Activated T-cell treated with anti-CD3 and anti-CD28 coated beads for 4 hours (primary cell): ENCODE measurements around the gene TAS1R2.
"Not testable (repeated sequence)": the region's sequence is repeated elsewhere in the genome, so short reads cannot be mapped to it uniquely, and the experiment has no call there.

Source experiments
- DNase-seq: peaks from one replicate; pipeline ENCODE4 v3.0.0-alpha.2; 2020

The TAS1R2 gene

DNA sequence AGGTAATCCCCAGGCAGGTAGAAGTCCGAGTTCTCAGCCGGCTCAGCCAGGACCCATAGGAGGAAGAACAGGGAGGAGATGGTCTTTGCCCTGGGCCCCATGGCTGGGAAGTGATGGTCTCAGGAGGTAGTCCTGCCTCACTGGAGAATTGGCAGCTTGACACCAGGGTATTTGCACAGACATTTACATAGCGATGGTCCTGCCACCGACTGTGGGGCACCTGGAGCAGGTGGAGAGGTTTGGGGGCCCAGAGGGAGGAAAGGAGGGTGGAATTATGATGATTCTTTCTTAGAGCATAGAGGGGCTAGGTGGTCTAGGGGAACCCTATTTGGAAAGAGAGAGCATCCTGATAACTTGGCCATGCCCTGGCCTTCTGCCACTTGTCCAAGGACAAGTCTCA, at the start of gene TAS1R2:
TAS1R2 (minus strand) TSS at position 101 of the 400 bp plus-strand sequence; CDS start at position 101, 0 bp downstream.
- no peak for DNase-seq

DNA sequence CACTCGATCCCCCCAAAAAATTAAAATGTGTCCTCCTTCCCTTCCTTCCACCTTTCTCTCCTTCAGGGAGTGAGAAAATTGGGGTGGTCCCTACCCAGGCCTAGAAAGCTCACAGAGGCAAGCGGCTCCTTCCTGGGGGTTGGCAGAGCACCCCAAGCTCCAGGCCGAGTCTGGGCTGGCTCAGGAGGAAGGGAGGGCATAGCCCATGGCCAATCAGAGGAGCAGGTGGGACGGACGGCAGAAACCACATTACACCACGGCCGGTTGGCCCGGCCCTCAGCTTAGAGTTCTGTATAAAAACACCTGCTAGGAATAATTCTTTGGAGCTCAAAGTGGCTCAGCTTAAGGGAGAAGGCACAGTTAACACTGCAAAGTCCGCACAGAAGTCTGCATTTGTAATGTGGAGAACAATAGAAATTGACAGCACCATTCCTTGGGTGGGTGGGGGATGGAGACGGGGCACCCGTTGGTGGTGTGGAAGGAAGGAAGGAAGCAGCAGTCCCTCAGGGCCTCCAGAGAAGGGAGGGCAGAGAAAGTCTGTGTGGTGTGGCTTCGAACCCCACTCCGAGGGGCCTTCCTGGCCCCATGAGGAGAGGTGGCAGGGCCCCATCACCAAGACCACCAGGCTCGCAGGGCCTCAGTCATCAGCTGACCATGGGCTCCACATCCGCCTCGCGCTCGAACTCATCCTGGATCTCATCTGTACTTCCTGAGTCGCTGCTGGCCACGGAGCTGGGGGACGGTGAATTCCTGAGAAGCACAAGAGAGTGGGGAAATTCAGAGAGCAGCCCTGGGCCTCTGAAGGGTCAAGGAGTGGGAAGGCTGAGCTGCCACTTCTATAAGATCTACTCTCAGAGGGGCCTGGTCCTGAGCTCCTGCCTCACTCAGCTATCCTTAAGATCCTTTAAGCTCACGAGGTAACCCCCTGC, 48.7 kb upstream of the TAS1R2 start:
- DNase-seq: no peak

DNA sequence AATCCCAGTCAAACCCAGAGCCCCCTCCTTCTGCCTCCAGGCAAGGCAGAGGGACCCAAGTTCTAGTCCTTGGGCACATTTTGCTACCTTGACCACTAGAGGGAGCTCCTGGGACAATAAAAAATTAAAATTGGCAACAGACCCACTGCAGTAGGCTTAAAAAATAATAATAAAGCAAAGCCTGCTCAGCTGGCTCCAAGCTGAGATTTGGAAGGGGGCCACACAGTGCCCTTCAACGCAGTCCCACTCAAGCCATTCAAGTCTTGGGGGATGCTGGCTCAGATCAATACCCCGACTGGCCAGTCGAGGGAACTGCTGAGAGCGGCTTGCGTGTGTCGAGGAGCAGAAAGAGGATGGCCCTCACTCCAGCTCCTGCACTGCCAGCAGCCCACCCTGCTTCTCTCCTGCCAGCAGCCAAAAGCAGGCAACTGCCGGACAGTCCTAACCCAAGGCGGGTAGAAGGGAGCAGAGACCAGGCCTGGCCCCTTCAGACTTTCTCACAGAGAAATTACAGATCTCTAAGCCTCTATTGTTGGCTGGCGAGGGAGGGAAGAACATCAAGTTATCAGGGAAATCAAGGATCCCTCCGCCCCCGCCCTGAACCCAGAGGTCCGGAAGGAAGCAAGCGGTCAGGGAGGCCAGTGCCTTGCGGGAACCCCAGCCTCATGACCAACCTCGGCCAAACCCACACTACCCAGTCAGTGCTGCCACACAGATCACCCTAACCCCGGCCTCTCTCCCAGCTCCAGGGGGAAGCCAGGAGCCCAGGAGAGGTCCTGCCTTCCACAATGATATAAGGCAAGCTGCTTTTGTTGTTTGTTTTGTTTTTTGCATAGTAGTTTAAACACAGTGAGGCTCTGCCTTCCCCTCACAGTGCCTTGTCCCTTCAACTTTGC, 47.8 kb upstream of the TAS1R2 start:
- peak; percentile 51 for DNase-seq

DNA sequence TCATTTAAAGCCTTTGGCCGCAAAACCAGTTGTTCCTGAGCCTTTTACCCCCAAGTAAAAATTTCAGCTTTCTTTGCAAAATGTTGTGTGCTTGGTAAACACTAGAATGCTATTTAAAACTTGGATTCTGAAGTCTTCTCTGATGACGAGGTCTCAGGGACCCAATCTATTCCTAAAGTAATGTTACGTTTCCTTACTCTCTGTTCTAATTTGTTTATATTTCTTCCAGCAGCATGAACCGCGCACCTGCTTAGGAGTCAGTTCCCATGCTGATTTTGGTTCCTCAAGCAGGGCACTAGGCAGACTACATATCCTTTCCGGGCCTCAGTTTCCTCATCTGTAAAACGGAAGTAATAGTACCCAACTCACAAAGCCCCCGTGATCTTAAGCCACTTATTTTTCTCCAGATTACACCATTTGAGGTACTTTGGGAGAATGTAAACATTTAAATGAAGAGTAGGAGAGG, 43.9 kb upstream of the TAS1R2 start:
- no peak for DNase-seq

DNA sequence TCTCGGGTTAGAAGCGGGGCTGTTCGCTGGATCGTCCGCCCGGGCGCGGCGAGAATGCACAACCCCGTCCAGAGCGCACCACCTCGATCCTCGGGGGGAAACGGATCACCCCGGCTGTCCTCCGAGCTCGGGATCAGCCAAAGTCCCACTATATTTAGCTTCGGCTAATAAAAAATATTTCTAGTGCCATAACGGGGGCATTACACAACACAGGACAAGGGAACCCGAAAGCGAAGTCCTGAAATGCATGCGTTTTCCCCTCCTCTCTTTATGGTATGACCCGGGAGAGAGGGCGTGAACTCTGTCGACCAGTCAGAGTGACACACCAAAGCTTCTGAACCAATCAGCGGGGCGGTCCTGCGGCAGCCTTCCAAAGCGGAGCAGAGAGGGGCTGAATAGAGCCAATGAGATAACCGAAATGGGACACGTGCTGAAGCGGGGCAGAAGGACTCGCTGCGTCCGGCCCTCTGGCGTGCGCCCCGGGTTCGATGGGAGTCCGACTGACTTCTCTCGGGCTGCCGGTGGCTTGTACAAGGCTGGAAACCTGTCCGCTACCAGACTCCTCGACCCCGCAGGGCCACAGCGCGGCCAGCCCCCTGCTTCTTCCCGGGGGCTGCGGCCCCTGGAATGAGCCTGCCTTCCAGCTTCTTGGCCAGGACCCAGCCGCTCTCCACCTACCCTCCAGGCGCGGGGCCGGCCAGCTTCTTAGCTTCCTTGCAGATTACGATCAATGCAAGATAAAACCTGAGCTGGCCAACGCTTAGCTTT, 43.2 kb upstream of the TAS1R2 start, which contains the start of gene ALDH4A1:
ALDH4A1 (minus strand) TSS at position 33 of the 768 bp plus-strand sequence; CDS start at position 1, 32 bp downstream.
- peak; percentile 83 for DNase-seq

DNA sequence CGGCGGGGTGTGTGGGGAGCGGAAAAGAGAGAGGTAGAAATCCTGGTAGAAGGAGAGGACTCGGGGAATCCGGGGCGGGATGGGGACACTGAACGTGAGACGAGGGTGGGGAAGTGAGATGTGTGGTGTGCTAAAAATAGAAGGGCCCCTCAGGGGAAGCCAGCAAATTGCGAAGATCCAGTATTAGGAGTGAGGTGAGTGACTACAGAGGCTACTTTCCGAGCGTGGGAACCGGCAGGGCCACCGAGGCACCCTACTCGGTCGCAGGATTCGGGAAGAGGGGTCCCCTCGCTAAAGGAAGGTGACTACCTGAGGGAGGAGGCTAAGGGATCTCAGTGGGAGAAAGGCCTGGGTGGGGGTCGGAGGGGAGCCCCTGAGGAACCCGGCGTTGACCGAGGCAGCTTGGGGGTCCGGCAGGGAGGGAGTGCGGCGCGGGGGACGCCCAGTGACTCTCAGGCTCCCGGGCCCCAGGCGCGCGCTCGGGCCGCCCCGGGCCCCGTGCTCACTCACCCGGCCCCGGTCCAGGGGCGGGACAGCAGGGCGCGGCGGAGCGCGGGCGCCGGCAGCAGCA, 42.6 kb upstream of the TAS1R2 start:
- DNase-seq: no peak

DNA sequence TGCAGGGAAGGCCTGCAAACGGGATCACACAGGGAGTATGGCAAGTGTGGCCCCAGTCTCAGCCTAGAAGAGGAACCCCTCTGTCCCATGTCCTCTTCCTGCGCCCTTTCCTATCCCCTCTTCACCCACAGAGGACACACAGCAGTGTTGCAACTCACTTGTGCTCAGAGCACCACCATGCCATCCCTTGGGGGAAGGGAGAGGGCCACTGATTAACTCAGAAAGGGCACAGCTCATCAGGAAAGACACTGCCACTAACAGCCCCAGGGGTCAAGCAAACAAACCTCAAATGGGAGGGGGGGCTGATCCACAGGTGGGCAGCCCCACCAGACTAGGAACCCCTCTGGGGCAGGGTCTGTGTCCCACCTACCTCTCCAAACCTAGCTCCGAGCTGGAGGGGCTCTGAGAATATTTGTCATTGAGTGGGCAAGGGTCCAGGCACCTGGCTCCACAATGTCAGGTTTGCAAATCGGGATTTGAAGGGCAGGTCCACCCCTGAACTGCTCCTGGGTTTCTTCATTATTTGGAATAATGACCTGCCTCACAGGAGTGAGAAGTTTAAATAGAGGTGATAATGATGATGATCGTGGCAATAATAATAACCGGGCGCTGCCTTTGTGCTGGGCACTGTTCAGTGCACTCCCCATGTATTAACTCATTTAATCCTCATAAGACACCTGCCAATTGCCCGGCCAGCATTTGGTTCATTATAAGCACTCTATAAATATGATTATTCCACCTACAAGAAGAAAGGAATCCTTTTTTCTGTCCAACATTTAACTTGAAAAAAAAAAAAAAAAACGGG, 41.9 kb upstream of the TAS1R2 start:
- DNase-seq: no peak

DNA sequence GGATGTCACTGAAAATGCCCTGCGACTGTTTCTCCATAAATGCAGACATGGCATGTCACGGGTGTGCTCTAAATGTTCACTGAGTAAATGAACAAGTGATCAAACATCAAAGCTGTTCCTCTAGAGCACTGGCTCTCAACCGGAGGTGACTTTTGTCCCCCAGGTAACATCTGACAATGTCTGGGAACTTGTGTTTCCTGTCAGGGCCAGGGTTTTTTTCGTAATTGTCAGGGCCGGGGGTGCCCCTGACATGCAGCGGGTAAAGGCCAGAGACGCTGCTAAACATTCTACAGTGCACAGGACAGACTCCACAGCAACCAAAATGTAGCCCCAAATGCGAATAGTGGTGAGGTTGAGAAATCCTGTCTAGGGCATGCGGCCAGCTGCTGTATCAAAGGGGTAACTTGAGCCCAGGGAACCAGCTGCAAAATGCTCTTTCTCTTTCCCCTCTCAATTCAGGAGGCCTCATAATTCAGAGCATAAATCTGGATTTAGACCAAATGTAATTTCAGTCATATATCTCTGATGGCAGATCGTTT, 40.9 kb upstream of the TAS1R2 start:
- DNase-seq: no peak

DNA sequence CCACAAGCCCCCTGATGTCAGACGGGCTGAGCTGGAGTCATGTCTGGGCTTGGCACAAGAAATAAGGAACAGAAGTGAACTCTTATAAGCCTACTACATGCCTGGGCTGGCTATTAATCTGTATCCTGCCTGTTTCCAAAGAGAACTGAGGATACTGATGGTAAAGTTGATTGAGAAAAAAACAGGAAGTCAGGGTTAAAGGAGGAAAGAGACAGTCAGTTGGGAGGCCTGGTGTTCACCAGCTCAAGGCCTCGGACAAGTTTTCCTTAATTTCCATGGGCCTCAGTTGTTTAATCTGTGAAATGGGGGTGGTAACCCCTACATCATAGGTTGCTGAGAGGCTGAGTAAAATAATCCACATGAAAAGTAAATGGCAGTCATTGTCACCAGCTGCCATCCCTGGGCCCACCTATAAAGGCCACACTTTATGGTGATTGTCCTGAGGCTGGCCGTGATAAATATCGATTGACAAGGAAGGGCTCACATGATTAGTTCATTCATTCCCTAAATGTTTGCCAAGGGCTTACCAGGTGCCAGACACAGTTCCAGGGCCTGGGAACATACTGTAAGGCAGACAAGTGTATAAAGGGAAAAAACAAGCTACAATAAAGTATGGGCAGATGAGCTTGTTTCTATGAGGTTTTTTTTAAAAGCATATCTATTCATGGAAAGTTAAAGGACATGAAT, 40.0 kb upstream of the TAS1R2 start:
- DNase-seq: no peak

DNA sequence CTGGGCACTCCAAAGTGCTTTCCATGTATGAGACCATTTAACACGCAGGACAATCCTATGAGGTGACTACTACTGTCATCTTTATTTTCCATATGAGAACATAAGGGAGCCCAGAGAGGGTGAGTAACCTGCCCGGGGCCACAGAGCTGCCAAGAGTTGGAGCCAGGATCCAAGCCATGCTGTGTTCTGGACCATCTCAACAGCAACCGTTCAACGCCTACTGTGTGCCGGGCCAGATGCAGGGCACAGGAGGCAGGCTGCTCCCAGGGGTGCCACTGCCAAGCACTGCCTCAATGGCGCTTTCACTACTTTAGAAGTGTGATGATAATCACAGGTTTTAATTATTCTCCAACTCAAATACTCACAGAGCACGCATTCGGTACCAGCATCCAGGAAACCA, 39.1 kb upstream of the TAS1R2 start:
- no peak for DNase-seq

DNA sequence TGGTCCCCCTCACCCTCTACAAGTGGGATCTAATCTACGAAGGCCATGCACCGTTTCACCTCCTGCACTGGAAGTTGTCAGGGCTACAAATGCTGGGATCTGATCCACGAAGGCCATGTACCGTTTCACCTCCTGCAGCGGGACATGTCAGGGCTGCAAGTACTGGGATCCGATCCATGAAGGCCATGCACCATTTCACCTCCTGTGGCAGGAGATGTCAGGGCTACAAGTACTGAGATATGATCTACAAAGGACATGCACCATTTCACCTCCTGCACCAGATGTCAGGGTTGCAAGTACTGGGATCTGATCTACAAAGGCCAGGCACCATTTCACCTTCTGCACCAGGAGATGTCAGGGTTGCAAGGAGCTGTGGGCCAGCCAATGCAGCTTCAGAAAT, 35.9 kb upstream of the TAS1R2 start:
- DNase-seq: no peak

DNA sequence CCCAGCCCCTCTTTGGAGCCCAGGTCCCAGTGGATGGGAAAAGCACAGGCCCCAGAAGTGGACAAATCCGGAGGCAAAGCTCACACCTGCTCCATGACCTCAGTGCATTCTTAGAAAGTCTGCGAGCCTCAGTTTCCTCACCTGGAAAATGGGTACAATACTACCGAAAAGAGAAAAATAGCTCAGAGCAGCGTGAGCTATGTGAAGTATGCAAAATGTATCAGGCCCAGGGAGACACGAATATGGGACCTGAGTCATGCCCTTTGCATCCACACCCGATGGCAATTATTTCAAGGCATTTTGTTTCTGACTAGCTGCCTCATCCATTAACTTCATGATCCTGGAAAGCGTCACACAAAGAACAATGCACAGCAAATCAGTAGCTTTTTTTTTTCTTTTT, 33.7 kb upstream of the TAS1R2 start:
- DNase-seq: no peak

DNA sequence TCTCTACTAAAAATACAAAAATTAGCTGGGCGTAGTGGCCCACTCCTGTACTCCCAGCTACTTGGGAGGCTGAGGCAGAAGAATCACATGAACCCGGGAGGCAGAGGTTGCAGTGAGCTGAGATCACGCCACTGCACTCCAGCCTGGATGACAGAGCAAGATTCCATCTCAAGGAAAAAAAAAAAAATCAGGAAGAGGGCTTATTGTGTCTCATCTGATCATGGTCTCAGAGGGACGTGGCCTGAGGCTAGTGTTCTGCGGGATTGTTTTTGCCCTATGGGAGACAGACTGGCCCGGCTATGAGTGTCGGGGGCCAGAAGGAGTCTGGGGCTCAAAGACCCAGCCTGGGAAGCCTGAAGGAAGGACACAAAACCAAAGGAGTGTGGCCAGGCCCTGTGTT, 32.4 kb upstream of the TAS1R2 start:
- not testable (repeated sequence) for DNase-seq

DNA sequence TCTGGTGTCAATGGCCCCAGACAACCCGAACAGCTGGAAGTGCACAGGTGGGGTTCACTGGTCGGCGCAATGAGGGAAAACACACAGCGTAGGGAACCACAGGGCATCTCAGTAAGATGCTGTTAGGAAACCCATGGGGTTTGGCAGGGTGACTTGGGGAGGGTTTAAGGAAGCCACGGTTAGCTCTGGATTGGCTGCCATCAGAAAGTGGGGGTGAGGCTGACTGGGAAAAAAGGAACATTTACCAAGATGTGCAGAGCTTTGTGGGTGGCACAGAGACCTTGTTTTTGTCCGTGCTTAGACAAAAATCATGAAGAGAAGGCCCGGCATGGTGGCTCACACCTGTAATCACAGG, 31.9 kb upstream of the TAS1R2 start:
- no peak for DNase-seq

DNA sequence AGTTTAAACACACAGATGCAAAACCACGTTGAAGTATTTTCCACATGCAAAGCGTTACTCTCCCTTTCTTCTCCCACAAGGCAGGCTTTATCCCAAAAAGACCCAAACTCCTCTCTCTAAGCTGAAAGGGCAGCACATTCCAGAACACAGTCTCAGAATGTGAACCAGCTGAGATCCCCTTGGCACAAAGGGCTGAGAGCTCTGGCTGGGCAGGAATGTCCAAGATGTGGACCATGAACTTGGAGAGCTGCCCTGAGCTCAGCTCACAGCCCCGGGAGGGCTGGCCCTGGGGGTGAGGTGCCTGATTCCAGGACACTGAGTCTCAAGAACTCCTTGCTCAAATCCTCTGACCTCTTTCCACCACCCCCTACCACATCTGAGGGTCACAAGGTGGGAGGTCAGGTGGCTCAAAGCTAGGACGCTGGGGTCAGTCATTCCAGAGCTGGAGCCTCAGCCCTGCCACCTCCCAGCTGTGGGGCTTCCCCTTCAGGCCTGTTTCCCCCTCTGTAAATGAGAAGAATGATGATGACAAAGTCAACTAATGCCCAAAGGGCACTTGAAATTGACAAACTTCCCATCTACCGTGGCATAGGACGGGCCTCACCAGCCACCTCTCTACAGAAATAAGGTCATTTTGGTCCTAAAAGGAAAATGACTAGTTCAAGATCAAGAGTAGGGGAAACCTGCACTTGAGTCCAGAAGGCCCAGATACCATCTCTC, 31.4 kb upstream of the TAS1R2 start:
- DNase-seq: no peak

DNA sequence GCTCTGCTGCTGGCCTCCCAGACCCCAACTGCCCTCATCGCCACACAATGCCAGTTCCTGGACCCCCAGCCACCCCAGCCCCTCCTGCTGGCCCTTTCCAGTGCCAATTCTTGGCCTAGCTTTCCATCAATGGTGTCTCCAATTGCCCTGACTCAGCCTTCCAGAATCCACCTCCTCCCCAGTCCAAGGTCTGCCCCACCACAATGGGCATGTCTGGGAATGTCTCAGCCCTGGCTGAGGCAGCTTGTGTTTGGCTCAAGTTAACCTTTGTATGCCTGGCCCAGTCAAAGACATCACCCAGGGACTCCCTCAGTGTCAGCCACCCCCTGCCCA, 26.5 kb upstream of the TAS1R2 start:
- DNase-seq: no peak

DNA sequence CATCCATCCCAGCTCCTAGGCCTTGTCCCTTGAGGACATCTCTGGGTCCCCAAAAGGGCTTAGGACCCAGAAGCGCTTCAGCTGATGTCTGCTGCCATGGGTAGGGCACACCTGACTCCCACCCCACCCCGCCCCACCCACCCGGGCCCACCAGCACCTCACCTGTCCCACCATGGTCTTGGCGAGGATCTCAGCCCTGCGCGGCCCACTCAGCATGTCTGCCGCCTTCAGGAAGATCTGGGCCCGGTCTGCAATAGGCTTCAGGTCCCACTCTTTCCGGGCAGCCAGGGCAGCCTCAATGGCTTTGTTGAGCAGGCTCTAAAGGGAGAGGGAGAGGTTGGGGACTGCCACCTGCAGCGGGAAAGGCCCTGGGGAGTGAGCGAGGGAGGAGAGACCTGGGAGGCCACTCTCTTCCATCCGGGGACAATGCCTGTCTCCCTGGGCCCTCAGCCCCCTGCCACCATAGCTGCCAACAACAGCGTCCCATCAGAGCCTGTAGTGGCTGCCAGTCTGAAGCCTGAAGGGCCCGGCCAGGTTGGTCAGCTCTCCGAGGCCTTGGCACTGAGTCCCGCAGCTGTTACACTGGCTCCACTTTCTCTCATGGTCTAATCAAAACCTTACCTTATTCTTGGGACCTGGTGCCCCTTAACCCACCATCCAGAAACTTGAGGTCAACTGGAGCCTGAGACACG, 26.0 kb upstream of the TAS1R2 start:
- DNase-seq: no peak

DNA sequence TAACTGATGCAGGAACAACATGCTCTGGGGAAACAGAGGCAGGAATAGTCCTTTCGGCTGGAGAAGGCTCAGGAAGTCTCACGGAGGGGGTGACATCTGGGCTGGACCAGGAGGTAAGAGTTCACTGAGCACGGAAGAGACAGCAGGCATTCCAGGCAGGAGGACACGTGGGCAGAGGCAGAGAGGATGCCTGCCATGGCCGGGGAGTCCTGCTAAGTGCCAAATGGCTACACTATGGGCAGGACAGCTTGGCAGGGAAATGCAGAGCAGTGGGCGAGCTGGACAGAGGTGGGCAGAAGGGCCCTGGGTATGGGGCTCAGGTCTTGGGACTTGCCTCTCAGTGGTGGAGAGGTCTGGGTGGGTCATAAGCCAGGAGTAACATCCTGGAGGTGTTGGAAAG, 25.3 kb upstream of the TAS1R2 start:
- no peak for DNase-seq

DNA sequence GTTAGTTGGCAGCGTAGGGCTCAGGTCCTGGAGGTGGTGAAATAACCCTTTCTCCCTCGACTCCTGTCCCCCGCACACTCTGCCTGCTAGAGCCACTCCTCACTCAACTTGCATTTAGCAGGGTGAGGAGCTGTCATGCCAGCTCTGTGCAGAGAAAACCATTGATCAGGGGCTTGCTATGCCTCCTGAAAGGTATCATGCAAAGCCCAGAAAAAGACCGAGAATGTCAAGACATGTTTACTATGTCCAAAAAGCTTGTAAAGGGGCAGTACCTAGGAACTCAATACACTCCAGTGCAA, 24.9 kb upstream of the TAS1R2 start:
- no peak for DNase-seq
